GM12873 (cell line): Measurements from ENCODE around the gene FLNB.

Experiments used
- TF ChIP-seq, protein P1 (sequence below): IDR thresholded peaks from 2 replicates; pipeline ENCODE4 v1.5.1; 2012; ENCODE audit warnings: low read depth, mild to moderate bottlenecking, moderate library complexity, low read length, control low read depth; ENCODE audit not compliant: insufficient read depth; ENCODE audit errors: missing control alignments

The FLNB gene

DNA sequence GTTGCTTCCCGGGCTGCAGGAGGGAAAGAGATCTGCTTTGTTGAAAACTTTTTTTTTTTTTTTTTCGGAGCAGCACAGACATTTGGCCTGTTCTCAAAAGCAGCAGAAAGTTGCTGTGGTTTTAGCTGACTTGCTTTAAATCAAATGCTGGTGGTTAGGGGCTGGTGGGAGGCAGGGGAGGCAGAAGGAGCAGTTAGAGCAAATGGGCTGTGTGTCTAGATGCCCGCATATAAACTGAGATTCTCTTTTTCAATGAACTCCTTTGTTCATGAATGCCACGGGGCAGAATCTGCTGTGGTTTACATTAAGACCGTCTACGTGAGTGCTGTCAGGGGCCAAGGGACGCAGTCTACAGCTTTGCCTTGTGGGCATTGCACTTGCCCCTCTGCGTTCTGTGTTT, 95.9 kb downstream of the FLNB start:
- TF ChIP-seq, protein P1, sequence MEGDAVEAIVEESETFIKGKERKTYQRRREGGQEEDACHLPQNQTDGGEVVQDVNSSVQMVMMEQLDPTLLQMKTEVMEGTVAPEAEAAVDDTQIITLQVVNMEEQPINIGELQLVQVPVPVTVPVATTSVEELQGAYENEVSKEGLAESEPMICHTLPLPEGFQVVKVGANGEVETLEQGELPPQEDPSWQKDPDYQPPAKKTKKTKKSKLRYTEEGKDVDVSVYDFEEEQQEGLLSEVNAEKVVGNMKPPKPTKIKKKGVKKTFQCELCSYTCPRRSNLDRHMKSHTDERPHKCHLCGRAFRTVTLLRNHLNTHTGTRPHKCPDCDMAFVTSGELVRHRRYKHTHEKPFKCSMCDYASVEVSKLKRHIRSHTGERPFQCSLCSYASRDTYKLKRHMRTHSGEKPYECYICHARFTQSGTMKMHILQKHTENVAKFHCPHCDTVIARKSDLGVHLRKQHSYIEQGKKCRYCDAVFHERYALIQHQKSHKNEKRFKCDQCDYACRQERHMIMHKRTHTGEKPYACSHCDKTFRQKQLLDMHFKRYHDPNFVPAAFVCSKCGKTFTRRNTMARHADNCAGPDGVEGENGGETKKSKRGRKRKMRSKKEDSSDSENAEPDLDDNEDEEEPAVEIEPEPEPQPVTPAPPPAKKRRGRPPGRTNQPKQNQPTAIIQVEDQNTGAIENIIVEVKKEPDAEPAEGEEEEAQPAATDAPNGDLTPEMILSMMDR, result no peak

DNA sequence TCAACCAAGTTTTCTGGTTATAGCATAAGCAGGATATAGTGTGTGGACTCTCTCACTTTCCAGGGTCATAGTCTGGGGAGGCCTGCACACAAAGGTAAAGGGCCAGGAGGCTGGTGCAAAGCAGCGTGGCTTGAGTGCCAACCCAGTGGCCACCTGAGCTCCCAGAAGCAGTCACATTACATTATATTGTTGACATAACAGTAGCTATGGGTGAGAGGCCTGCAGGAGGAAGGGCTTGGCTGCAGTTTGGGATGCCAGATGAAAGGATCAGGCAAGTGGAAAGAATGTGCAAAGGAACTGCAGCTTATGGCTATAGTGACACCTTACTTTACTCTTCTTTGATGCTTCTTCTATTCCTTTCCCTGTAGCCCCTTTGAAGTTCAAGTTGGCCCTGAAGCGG, 96.5 kb downstream of the FLNB start:
- TF ChIP-seq, protein P1, result no peak

DNA sequence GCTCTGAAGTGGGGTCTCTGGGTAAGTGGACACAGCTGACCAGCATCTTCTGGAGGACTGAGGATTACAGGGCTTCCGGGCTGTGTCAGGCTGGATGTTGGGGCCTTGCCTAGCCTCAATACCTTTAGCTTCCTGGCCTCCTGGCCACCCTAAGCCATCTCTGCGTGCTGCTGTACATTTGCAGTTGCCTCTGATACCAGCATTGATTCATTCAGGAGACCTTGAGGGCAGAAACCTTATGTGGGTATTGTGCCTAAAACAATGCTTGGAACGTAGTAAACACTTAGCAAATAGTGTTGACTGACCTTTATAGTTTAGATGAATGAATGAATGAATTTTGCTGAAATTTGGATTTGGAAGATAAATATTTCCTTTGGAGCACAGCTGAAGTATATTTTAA, 97.0 kb downstream of the FLNB start:
- TF ChIP-seq, protein P1, result no peak

DNA sequence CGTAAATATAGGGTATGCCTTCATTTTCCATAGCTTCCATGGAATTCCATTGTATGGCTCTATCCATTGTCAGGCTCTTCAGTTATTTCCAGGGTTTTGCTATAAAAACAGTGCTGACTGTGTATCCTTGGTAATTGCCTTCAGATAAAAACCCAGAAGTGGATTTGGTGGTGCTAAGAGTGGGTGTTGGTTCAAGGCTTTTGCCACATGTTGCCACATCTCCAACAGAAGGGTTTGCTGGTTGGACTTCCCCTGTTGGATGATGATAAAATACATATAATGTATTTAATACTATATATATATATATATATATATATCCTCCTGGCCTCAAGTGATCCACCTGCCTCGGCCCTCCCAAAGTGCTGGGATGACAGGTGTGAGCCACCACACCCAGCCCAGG, 97.8 kb downstream of the FLNB start:
- TF ChIP-seq, protein P1, result no peak

DNA sequence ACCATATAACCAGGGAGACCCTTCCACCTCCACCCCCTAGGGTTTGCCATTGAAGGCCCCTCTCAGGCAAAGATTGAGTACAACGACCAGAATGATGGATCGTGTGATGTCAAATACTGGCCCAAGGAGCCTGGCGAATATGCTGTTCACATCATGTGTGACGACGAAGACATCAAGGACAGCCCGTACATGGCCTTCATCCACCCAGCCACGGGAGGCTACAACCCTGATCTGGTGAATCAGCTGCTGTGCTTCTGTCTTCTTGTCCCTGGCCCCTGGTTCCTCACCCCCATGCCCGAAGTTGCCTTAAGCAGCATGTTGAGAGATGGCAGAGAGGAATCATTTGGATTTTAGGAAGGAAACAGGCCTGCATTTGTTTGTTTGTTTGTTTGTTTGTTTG, 98.4 kb downstream of the FLNB start:
- TF ChIP-seq, protein P1, result no peak

DNA sequence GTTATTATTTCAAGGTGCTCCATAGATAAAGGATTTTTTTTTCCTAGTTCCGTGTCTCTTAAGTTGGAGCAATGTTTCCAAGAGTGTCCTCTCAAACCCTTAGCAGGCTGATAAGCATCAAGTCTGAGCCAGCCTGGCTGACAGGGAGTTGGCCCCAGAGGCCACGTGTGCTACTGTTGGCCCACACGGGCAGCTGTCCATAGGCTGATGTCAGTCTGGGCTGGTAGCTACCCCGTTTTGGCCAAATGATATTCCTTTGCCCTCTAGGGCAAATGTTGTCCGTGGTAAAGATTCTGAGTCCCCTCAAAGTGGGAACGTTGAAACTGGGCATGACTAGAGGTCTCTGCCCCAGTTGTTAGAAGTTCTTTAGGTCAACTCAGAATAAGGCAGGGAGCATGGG, 99.4 kb downstream of the FLNB start:
- TF ChIP-seq, protein P1, result no peak

DNA sequence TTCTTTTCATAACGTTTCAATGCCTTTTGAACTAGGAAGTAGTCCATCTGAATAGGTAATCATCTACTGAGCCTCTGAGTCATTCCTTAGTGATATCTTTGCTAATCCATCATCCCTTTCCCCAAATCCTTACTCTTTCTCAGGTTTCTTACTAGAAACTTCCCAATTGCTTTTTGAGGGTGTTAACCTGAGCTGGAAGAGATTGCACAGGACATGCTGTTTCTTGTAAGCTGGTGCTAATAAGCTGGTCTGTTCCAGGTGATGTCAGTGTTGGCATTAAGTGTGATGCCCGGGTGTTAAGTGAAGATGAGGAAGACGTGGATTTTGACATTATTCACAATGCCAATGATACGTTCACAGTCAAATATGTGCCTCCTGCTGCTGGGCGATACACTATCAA, 101.5 kb downstream of the FLNB start:
- TF ChIP-seq, protein P1, result no peak
